GM12801 (cell line): ENCODE measurements around the gene UBE2M.

Experiments used
- TF ChIP-seq, protein P1 (sequence below): IDR thresholded peaks from one replicate; pipeline ENCODE4 v1.5.1; 2011; ENCODE audit warnings: control low read depth; ENCODE audit not compliant: insufficient read length; ENCODE audit errors: extremely low read depth

UBE2M gene

DNA sequence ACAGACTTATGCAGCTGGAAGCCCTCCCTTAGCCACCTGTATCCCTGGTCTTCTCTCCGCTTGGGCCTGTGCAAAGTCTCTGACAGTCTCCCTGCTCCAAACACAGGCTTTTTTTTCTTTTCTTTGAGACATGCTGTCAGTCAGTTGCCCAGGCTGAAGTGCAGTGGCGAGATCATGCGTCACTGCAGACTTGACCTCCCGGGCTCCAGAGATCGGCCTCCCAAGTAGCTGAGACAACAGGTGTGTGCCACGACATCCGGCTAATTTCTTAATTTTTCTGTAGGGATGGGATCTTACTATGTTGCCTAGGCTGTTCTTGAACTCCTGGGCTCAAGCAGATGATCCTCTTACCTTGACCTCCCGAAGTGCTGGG is 13.2 kb upstream of the UBE2M start:
- TF ChIP-seq, protein P1, sequence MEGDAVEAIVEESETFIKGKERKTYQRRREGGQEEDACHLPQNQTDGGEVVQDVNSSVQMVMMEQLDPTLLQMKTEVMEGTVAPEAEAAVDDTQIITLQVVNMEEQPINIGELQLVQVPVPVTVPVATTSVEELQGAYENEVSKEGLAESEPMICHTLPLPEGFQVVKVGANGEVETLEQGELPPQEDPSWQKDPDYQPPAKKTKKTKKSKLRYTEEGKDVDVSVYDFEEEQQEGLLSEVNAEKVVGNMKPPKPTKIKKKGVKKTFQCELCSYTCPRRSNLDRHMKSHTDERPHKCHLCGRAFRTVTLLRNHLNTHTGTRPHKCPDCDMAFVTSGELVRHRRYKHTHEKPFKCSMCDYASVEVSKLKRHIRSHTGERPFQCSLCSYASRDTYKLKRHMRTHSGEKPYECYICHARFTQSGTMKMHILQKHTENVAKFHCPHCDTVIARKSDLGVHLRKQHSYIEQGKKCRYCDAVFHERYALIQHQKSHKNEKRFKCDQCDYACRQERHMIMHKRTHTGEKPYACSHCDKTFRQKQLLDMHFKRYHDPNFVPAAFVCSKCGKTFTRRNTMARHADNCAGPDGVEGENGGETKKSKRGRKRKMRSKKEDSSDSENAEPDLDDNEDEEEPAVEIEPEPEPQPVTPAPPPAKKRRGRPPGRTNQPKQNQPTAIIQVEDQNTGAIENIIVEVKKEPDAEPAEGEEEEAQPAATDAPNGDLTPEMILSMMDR: no peak

DNA sequence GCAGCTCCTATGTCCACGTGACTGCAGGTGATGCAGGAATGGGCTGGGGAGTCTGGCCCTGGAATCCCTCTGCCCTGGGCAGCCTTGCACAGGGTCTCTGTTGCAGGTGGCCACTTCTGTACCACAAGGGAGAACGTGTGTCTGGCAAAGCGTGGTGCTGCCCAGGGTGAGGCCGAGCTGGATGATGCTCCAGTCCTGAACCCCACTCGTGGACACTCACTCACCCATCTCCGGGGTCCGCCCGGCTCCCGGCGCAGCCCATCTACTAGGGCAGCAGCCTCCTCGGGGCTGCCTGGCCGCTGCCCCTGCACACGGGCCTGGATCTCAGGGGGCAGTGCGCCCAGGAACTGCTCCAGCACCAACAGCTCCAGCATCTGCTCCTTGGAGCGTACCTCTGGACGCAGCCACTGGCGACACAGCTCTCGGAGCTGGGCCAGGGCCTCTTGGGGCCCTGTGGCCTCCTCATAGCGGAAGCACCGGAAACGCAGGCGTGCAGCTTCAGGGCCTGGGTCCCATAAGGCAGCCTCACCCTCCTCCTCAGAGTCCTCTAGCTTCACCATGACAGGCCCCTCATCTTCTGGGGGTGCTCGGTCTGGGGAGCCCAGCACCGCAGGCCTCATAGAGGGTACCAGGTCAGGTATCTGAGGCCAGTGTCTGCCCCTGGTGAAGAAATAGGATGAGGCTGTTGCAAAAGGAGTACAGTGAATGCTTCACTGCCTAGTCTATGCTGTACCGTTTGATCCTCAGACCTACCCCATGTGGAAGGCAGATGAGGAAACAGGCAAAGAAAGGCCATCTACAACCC is 12.6 kb upstream of the UBE2M start:
- TF ChIP-seq, protein P1: no peak

DNA sequence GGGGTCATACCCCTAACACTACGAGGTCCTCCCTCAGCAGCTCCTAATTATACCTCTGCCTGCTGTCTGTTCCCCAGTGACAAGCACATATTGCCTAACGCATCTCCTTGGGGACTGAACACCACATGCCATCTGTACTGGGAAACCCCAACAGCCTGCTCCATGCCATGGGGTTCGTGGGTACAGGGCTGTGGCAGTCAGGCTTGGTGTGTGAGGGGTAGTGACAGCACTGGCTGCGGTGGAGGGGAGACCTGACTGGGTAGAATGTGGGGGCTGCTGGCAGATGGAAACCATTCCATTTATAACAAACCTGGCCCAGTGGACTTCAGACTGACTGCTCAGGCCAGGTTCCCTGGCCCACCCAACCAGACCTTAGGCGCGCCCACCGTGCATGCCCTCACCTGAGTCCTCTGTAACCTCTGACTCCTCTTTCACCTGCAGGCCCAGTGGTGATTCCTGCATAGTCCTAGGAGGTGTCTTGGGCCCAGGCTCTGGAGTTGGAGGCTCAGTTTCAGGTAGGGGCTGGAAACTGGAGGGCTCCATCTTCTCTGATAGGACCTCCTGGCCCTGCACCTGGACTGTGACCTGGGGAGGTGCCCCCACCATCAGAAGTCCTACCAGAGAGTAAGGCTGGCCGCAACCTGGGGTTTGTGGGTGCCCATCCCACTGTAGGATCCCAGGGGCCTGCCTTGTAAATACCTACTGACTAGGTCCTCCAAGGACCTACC is 11.7 kb upstream of the UBE2M start:
- TF ChIP-seq, protein P1: no peak

DNA sequence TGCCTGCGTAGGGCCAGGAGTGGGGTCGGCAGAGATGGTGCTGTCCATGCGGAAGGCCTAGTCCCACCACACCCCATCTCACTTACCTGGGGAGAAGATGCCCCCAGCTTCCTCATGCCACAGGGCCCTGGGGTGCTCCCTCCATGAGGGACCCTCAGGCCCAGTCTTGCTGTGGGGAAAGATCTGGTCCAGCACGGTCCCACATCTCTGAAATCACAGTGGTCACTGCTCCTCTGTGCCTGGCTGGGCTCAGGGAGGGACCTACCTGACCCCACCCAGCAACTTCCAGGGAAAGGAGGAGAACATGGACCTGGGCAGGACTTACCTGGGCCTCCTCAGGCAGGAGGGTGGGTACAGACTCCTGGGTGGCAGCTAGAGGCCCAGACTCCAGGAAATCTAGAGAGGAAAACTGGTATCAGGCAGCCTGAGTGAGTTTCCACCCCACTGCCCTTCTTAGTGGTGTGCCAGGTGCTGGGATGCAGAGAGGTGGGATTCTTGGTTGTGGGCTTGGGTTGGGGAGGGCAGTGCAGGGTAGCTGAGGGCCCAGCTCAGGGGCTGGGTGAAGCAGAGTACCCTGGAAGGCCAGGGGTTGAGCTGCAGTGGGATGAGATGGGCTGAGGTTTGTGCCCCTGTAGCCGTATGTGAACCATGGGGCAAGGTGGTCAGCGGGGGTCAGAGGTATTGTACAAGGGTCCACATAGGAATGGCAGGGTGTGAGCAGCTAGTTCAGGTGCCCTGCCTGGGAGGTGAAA is 11.0 kb upstream of the UBE2M start:
- TF ChIP-seq, protein P1: no peak

DNA sequence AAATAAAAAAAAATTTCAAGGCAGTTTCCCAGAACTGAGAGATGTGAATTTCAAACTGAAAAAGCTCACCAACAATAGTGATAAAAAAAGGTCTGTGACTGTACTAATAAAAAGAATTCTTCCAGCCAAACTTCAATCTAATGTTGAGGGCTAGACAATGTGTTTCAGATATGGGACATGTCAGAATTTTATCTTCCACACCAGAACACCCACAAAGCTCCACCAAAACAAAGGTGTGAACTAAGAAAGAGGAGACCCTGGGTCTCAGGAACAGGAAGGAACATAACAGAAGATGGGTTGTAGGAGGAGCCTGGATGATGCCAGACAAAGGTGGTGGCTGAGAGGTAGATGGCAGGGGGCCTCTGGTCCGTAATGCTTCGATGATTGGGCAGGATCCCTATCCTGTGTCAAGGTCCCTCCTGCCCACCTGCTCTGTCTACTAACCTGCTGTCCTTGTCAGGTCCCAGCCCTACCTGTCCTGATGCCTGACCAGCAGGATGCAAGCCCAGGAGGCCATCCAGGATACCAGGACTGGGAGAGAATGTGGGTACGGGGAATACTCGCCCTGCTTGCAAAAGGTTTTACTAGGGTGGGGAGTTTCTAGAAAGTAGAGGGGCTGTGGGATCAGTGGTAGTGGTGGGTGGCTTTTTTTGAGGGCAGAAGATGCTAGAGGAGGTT is 10.2 kb upstream of the UBE2M start:
- TF ChIP-seq, protein P1: no peak

DNA sequence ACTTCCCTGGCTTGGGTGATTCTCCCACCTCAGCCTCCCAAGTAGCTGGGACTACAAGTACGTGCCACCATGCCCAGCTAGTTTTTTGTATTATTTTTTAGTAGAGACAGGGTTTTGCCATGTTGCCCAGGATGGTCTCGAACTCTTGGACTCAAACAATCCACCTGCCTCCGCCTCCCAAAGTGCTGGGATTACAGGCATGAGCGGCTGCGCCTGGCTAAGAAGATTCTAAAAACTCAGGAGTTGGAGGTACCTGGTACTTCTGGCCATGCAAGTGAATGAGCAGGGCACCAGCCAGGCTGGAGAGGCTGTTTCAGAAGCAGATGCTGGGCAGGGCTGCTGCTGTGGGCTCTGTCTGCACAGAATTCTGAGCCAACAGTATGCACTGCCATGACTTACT is 8.6 kb upstream of the UBE2M start:
- TF ChIP-seq, protein P1: no peak

DNA sequence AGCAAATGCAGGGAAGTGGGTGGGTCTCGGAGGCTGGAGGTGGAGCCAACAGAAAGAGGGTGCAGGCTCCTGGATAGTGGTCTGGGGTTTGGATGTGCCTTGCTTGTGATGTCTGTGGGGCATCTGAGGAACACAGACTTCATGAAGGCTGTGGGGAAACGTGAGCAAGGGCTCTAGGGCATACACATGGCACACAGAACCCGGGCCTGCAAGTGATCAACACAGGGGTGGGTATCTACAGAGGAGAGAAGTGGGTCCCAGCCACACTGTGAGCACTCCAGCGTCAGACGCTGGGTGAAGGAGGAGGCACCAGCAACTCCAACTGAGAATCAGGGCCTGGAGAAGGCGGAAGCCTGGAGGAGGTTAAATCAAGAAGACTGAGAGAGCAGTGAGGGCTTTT is 5.4 kb upstream of the UBE2M start:
- TF ChIP-seq, protein P1: no peak
